BE2C (cell line): Measurements from ENCODE around the gene FGF14.

Source experiments
- DNase-seq: peaks from one replicate; pipeline ENCODE4 v3.0.0-alpha.2; 2020
- H3K27me3 ChIP-seq: fragments of 250-450 bp; sonication (Bioruptor Pico); 2 replicates; pipeline ENCODE4 v1.5.1; 2020; ENCODE audit warnings: mild to moderate bottlenecking
- H3K36me3 ChIP-seq: fragments of 250-450 bp; sonication (Bioruptor Pico); 2 replicates; pipeline ENCODE4 v1.5.1; 2020; ENCODE audit warnings: mild to moderate bottlenecking
- H3K4me1 ChIP-seq: fragments of 250-450 bp; sonication (Bioruptor Pico); 2 replicates; pipeline ENCODE4 v1.5.1; 2020
- H3K4me3 ChIP-seq: 2 replicates; pipeline ENCODE4 v1.5.1; 2011; ENCODE audit warnings: low read depth, low read length
- H3K9me3 ChIP-seq: fragments of 250-450 bp; sonication (Bioruptor Pico); 2 replicates; pipeline ENCODE4 v1.5.1; 2020
- TF ChIP-seq, protein P1 (sequence below): IDR thresholded peaks from 2 replicates; pipeline ENCODE4 v1.5.1; 2012; ENCODE audit warnings: mild to moderate bottlenecking, low read depth, low read length

The FGF14 gene

DNA sequence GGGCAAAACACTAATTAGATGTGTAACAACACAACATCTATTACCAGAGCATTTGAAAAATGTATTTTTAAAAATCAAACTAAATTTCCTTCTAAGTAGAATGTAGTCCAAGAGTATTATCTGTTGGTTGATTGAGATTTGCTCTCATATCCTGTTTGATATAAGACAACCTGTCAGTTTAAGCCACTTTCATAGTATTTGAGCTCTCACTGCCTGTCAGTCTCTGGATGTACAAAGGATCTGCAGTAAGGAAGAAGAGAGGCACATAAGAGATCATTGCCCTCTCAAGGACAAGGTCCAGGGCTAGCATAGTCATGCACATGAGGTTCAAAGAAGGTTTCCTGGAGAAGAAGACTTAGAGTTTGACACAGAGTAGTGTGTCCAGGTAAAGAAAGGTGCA lies 57.4 kb downstream of the FGF14 start:
- peaks cover 18% of the 10 kb centered on the region for H3K4me1 ChIP-seq
- no peak overlapping the region for H3K4me3 ChIP-seq
- TF ChIP-seq, protein P1, sequence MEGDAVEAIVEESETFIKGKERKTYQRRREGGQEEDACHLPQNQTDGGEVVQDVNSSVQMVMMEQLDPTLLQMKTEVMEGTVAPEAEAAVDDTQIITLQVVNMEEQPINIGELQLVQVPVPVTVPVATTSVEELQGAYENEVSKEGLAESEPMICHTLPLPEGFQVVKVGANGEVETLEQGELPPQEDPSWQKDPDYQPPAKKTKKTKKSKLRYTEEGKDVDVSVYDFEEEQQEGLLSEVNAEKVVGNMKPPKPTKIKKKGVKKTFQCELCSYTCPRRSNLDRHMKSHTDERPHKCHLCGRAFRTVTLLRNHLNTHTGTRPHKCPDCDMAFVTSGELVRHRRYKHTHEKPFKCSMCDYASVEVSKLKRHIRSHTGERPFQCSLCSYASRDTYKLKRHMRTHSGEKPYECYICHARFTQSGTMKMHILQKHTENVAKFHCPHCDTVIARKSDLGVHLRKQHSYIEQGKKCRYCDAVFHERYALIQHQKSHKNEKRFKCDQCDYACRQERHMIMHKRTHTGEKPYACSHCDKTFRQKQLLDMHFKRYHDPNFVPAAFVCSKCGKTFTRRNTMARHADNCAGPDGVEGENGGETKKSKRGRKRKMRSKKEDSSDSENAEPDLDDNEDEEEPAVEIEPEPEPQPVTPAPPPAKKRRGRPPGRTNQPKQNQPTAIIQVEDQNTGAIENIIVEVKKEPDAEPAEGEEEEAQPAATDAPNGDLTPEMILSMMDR, result no peak
- H3K9me3 ChIP-seq, result no peaks in the 10 kb centered on the region
- no peaks in the 10 kb centered on the region for H3K27me3 ChIP-seq
- DNase-seq, result no peak
- H3K36me3 ChIP-seq, result no peaks in the 10 kb centered on the region

DNA sequence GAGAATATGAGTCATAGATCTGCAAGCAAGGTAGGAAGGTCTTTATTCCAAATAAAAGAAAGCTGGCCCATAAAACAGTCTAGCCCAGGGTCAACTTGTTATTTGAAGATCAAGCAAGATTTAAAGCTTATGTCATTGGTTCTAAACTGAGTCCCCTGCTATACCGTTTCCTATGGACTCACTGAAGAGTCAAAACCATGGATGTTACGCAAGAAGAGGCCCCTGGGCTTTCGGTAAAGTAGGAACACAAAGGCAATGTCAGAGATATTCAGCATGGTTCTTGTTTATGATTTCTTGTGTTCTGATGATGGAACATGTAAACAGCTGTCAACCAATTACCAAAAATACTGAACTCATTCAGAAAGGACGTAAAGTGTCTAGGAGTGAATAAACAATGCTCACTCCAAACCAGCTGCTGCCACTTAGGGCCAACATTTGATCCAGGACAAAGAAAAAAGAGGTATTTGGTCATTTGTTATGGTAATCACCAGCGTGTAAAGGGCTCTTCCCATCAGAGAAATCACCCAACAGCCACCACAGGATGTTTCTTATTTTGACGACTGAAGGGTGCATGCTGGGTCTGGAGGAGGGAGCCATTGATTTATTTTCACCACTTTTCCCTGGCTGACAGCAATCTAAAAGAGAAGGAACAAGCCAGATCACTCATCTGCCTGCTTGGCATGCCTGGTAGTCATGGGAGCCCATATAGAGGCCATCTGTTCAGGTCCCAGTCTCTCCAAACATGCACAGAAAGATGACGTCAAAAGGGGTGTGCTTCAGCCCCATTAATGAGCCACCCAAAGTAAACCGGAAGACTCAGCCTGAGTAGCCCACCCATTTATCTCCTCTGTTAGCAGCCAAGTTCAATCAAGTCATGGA lies 68.3 kb downstream of the FGF14 start:
- TF ChIP-seq, protein P1, result no peak
- no peaks in the 10 kb centered on the region; the same call in 1 of the 2 replicates for H3K4me1 ChIP-seq

GRCh38 chr13:102328909-102329308 lies 72.9 kb downstream of the FGF14 start:
- Histone ChIP-seq H3K4me1 (peaks cover under 1% of the 10 kb centered on the region), H3K36me3 (no peaks in the 10 kb centered on the region), H3K27me3 (no peaks in the 10 kb centered on the region), H3K9me3 (no peaks in the 10 kb centered on the region), H3K4me3 (no peak overlapping the region)
- TF ChIP-seq, protein P1, result no peak
- DNase-seq, result no peak

More for the DNA sequence above, 68.3 kb downstream of the FGF14 start:
- Histone ChIP-seq H3K9me3 (no peaks in the 10 kb centered on the region), H3K27me3 (no peaks in the 10 kb centered on the region), H3K36me3 (no peaks in the 10 kb centered on the region), H3K4me3 (no peak overlapping the region)
- peak; percentile 17 for DNase-seq

DNA sequence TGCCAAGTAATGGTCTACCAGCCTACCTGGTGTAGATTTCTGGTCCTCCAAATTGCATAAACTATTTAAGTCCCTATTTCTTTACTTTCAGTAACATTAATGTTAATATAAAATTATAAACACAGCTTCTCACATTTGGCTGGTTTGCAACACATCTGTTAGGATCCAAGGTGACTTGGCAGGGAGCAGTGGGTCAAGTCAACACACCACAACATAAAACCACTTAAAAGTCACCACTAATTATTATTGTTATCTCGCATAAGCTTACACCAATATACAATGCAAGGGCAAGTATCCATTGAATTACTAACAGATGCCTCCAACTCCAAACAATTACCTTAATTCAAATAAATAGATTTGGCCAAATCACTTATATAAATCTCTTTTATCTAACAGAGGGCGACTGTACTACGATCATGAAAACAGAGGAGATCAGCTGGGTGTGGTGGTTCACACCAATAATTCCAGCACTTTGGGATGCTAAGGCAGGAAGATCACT lies 74.7 kb downstream of the FGF14 start:
- Histone ChIP-seq H3K4me1 (peaks cover 10% of the 10 kb centered on the region), H3K4me3 (no peak overlapping the region), H3K36me3 (no peaks in the 10 kb centered on the region), H3K27me3 (no peaks in the 10 kb centered on the region), H3K9me3 (no peaks in the 10 kb centered on the region)
- no peak for DNase-seq
- TF ChIP-seq, protein P1, result no peak

GRCh38 chr13:102326381-102327118 lies 75.3 kb downstream of the FGF14 start:
- no peak for DNase-seq
- Histone ChIP-seq H3K36me3 (no peaks in the 10 kb centered on the region), H3K4me3 (no peak overlapping the region), H3K9me3 (no peaks in the 10 kb centered on the region), H3K27me3 (no peaks in the 10 kb centered on the region), H3K4me1 (peaks cover 15% of the 10 kb centered on the region)
- TF ChIP-seq, protein P1, result no peak
